B cell (primary cell): ENCODE data around the gene JAML.

Experiments used
- CTCF ChIP-seq: fragments of 200-600 bp; IDR thresholded peaks from one replicate; pipeline ENCODE4 v1.8.0; 2022; ENCODE audit warnings: antibody characterized with exemption, mild to moderate bottlenecking
- EZH2 ChIP-seq: IDR thresholded peaks from 2 replicates; pipeline ENCODE4 v1.6.1; 2012; ENCODE audit warnings: borderline replicate concordance, low read depth, mild to moderate bottlenecking, moderate library complexity, low read length; ENCODE audit not compliant: insufficient read depth, poor library complexity, severe bottlenecking

GRCh38 chr11:118233850-118234249, 9.0 kb upstream of the JAML start:
- no peak for TF ChIP-seq CTCF
- no peak for TF ChIP-seq EZH2
